Measurements from ENCODE around the gene EHD4.

The EHD4 gene

GRCh38 chr15:41945731-41946130 is 26.6 kb downstream of the EHD4 start:
- Histone ChIP-seq H3K9ac (no peak overlapping the region), H3K4me2 (ENCODE audit: low read length) (no peak overlapping the region), H3K4me1 (peaks cover 8% of the 10 kb centered on the region), H3K4me3 (ENCODE audit: low read depth, low read length) (no peak overlapping the region), H3K27me3 (ENCODE audit: control insufficient read depth, insufficient read depth, low read length) (no peaks in the 10 kb centered on the region), H3K27ac (no peak overlapping the region), H2AFZ (no peak overlapping the region), H3K9me3 (ENCODE audit: control insufficient read depth, low read length) (no peaks in the 10 kb centered on the region), H3K79me2 (peaks cover 3% of the 10 kb centered on the region), H3K36me3 (ENCODE audit: control insufficient read depth, insufficient read depth, low read length) (no peaks in the 10 kb centered on the region)
- no peak for TF ChIP-seq CTCF (IDR thresholded peaks at IDR 0.05)

- Histone ChIP-seq H2AFZ (no peak overlapping the region), H3K9ac (no peak overlapping the region), H3K79me2 (peaks cover 3% of the 10 kb centered on the region), H3K4me3 (ENCODE audit: low read depth, low read length) (no peak overlapping the region), H3K4me1 (peaks cover 8% of the 10 kb centered on the region), H3K4me2 (ENCODE audit: low read length) (no peak overlapping the region), H3K27ac (no peak overlapping the region), H3K27me3 (ENCODE audit: control insufficient read depth, insufficient read depth, low read length) (no peaks in the 10 kb centered on the region), H3K9me3 (ENCODE audit: control insufficient read depth, low read length) (no peaks in the 10 kb centered on the region), H3K36me3 (ENCODE audit: control insufficient read depth, insufficient read depth, low read length) (no peaks in the 10 kb centered on the region)
- TF ChIP-seq CTCF (IDR thresholded peaks at IDR 0.05) = no peak
Observed at GRCh38 chr15:41945221-41945620, 27.1 kb downstream of the EHD4 start.

- no peaks in the 10 kb centered on the region for H3K27me3 ChIP-seq (ENCODE audit: control insufficient read depth, insufficient read depth, low read length)
- H2AFZ ChIP-seq = no peak overlapping the region
- TF ChIP-seq CTCF (IDR thresholded peaks at IDR 0.05) = no peak
- no peaks in the 10 kb centered on the region for H3K36me3 ChIP-seq (ENCODE audit: control insufficient read depth, insufficient read depth, low read length)
- no peaks in the 10 kb centered on the region for H3K9me3 ChIP-seq (ENCODE audit: control insufficient read depth, low read length)
- no peak overlapping the region for H3K27ac ChIP-seq
- H3K4me2 ChIP-seq (ENCODE audit: low read length) = no peak overlapping the region
- peaks cover 3% of the 10 kb centered on the region for H3K79me2 ChIP-seq
- no peak overlapping the region for H3K9ac ChIP-seq
- H3K4me1 ChIP-seq = peaks cover 2% of the 10 kb centered on the region
- H3K4me3 ChIP-seq (ENCODE audit: low read depth, low read length) = no peak overlapping the region
Observed at GRCh38 chr15:41944313-41944940, 27.9 kb downstream of the EHD4 start.

GRCh38 chr15:41943543-41944312 is 28.6 kb downstream of the EHD4 start:
- Histone ChIP-seq H3K27ac (no peak overlapping the region), H3K79me2 (peaks cover 3% of the 10 kb centered on the region), H3K9ac (no peak overlapping the region), H3K4me2 (ENCODE audit: low read length) (no peak overlapping the region), H3K36me3 (ENCODE audit: control insufficient read depth, insufficient read depth, low read length) (no peaks in the 10 kb centered on the region), H3K4me1 (peaks cover 2% of the 10 kb centered on the region), H2AFZ (no peak overlapping the region), H3K9me3 (ENCODE audit: control insufficient read depth, low read length) (no peaks in the 10 kb centered on the region), H3K4me3 (ENCODE audit: low read depth, low read length) (no peak overlapping the region), H3K27me3 (ENCODE audit: control insufficient read depth, insufficient read depth, low read length) (no peaks in the 10 kb centered on the region)
- TF ChIP-seq CTCF (IDR thresholded peaks at IDR 0.05) = no peak
